ENCODE results near the gene PLP1. TPM values are rescaled to one million over a fixed set of nuclear protein-coding genes. Genes with fewer than 3 reads are reported as not detected.

The PLP1 gene
- total and polyA plus RNA-seq, 11 donors = 1.2 to 12.5 (median 3.8) TPM

- peaks cover 0 to 11% (median 0%) of the 10 kb centered on the region in 12 donors for H3K4me1 ChIP-seq
- no peak for DNase-seq
- no peak overlapping the region for H3K4me3 ChIP-seq
- no peaks in the 10 kb centered on the region for H3K36me3 ChIP-seq
- peaks cover 0 to 15% (median 0%) of the 10 kb centered on the region in 9 donors for H3K27me3 ChIP-seq
- no peaks in the 10 kb centered on the region for H3K9me3 ChIP-seq
- H3K27ac ChIP-seq = no peak overlapping the region
- TF ChIP-seq POLR2A (IDR thresholded peaks at IDR 0.05) = no peak
- TF ChIP-seq, protein P1, sequence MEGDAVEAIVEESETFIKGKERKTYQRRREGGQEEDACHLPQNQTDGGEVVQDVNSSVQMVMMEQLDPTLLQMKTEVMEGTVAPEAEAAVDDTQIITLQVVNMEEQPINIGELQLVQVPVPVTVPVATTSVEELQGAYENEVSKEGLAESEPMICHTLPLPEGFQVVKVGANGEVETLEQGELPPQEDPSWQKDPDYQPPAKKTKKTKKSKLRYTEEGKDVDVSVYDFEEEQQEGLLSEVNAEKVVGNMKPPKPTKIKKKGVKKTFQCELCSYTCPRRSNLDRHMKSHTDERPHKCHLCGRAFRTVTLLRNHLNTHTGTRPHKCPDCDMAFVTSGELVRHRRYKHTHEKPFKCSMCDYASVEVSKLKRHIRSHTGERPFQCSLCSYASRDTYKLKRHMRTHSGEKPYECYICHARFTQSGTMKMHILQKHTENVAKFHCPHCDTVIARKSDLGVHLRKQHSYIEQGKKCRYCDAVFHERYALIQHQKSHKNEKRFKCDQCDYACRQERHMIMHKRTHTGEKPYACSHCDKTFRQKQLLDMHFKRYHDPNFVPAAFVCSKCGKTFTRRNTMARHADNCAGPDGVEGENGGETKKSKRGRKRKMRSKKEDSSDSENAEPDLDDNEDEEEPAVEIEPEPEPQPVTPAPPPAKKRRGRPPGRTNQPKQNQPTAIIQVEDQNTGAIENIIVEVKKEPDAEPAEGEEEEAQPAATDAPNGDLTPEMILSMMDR (IDR thresholded peaks at IDR 0.05) = no peak
- no peak for ATAC-seq
- WGBS, 4 donors = 57 to 83% (median 69%) methylated on average over 1 of the region's 1 CpG
- intact Hi-C loops (cut with DNase I) = no loop called here
Observed at GRCh38 chrX:103825881-103826280, 49.2 kb downstream of the PLP1 start.

DNA sequence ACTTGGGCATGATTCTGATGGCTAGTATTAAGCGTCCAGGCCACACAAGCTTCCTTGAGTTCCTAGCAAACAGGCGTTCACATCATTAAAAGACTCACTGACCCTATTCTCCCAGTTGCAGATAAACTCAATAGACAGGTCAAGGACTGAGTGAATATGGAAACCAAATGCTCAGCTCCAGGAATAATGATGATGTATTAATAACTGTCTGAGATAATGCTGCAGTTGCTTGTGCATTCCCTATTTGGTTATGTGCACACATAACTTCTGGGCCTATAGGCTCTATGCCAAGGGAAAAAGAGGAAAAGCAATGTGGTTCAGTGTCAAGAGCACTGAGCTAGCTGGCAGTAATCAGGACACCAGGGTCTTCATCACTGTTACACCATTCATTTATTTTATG lies 51.9 kb downstream of the PLP1 start:
- WGBS, 4 donors = 40 to 54% (median 47%) methylated on average over 2 of the region's 2 CpGs
- intact Hi-C loops (cut with DNase I) = no loop called here
- DNase-seq (peak in 1 of 5 donors; percentile 18), ATAC-seq (peak; percentile 64 to 81 (median 74))
- H3K9me3 ChIP-seq = no peaks in the 10 kb centered on the region
- peak overlapping the region in 10 of 12 donors; percentile 34 to 95 (median 81) for H3K27ac ChIP-seq
- no peak overlapping the region for H3K4me3 ChIP-seq
- peaks cover 0 to 36% (median 0%) of the 10 kb centered on the region in 9 donors for H3K27me3 ChIP-seq
- H3K36me3 ChIP-seq = no peaks in the 10 kb centered on the region
- peaks cover 0 to 11% (median 0%) of the 10 kb centered on the region in 12 donors for H3K4me1 ChIP-seq
- TF ChIP-seq POLR2A (IDR thresholded peaks at IDR 0.05) = no peak
- TF ChIP-seq, protein P1 (IDR thresholded peaks at IDR 0.05) = no peak

- peak overlapping the region in 10 of 12 donors; percentile 53 to 95 (median 86) for H3K27ac ChIP-seq
- TF ChIP-seq, protein P1 (IDR thresholded peaks at IDR 0.05) = no peak
- TF ChIP-seq POLR2A (IDR thresholded peaks at IDR 0.05) = no peak
- peaks cover 0 to 11% (median 0%) of the 10 kb centered on the region in 12 donors for H3K4me1 ChIP-seq
- ATAC-seq (peak; percentile 51 to 65 (median 60)), DNase-seq (peak in 1 of 5 donors; percentile 26)
- H3K36me3 ChIP-seq = no peaks in the 10 kb centered on the region
- intact Hi-C loops (cut with DNase I) = no loop called here
- no peaks in the 10 kb centered on the region for H3K9me3 ChIP-seq
- peak overlapping the region in 10 of 12 donors; percentile 43 to 89 (median 64) for H3K4me3 ChIP-seq
- WGBS, 4 donors = 60 to 69% (median 65%) methylated on average over 7 of the region's 7 CpGs
- peaks cover 0 to 35% (median 0%) of the 10 kb centered on the region in 9 donors for H3K27me3 ChIP-seq
Observed at GRCh38 chrX:103830848-103831247, 54.2 kb downstream of the PLP1 start.

- peak in 2 of 5 donors; percentile 82 to 83 for DNase-seq
- Histone ChIP-seq H3K27ac (peak overlapping the region; percentile 24 to 95 (median 84)), H3K4me1 (peaks cover 0 to 11% (median 0%) of the 10 kb centered on the region in 12 donors), H3K9me3 (no peaks in the 10 kb centered on the region), H3K4me3 (peak overlapping the region; percentile 15 to 89 (median 62)), H3K27me3 (peaks cover 0 to 33% (median 0%) of the 10 kb centered on the region in 9 donors), H3K36me3 (no peaks in the 10 kb centered on the region)
- ATAC-seq = peak in 2 of 4 donors; percentile 41 to 57
- TF ChIP-seq, protein P1 (IDR thresholded peaks at IDR 0.05) = peak in 1 of 12 donors; percentile 11
- TF ChIP-seq POLR2A (IDR thresholded peaks at IDR 0.05) = no peak
- WGBS, 4 donors = 12 to 24% (median 17%) methylated on average over 11 of the region's 11 CpGs
- intact Hi-C loops (cut with DNase I) = no loop called here
Observed at GRCh38 chrX:103831342-103831802, 54.7 kb downstream of the PLP1 start.
